Motor neuron (in vitro differentiated cells): ENCODE results near the gene SVIL. TPM values are rescaled to one million over a fixed set of nuclear protein-coding genes. Genes with fewer than 3 reads are reported as not detected.
"Not testable (repeated sequence)": the region's sequence is repeated elsewhere in the genome, so short reads cannot be mapped to it uniquely, and the experiment has no call there.

Source experiments
- ATAC-seq, 8 experiments: fragments of 200-7000 bp; cut with Tn5 transposase; replicated peaks in 6 of 8; 2 replicates each; pipeline ENCODE4 v1.8.0; 2021; ENCODE audit warnings: mild to moderate bottlenecking in 8 of 8, moderate library complexity in 8 of 8
- H3K27ac ChIP-seq, 2 donors: fragments of 250-450 bp; sonication (Bioruptor Pico); 2 replicates each; pipeline ENCODE4 v1.9.0; 2021; ENCODE audit warnings: antibody characterized with exemption in 2 of 2, mild to moderate bottlenecking in 2 of 2, moderate library complexity in 1 of 2
- H3K4me1 ChIP-seq, 2 donors: fragments of 250-450 bp; sonication (Bioruptor Pico); replicated peaks in 1 of 2; 2 replicates each; pipeline ENCODE4 v1.6.1; 2021; ENCODE audit warnings: antibody characterized with exemption in 2 of 2, mild to moderate bottlenecking in 2 of 2, moderate library complexity in 1 of 2
- H3K4me3 ChIP-seq, 5 donors: fragments of 250-450 bp; sonication (Bioruptor Pico); 2 replicates each; pipeline ENCODE4 v1.9.0; 2021; ENCODE audit warnings: antibody characterized with exemption in 5 of 5, mild to moderate bottlenecking in 5 of 5, moderate library complexity in 4 of 5
- WGBS, 10 experiments: fragments of 450-650 bp; shearing (Covaris generic); methylation state at CpG; one replicate each; pipeline ENCODE4 v1.0.0; 2022; 5-methylcytosine and 5-hydroxymethylcytosine counted together
- in situ Hi-C, 9 experiments: fragments of 400-800 bp; cut with MboI; loops; one replicate each; pipeline ENCODE4 v1.15.0; 2021; ENCODE audit warnings: low sequenced_read_pairs in 9 of 9, low pct_unique_long_range_greater_than_20kb in 2 of 9; ENCODE audit not compliant: unreplicated experiment in 9 of 9
- total RNA-seq, 8 experiments: library from RNA; unstranded; fragments of 300-600 nt; gene quantifications; 2 replicates each; pipeline versions ENCODE4 v1.2.3 to v1.2.4, GENCODE V29; 2022

SVIL gene
- total RNA-seq, 8 experiments from 2014 or later, result 10.4 to 128 (median 37.8) TPM

GRCh38 chr10:29615195-29615594 is 19.6 kb downstream of the SVIL start:
- H3K4me1 ChIP-seq, result peaks cover 0 to 10% of the 10 kb centered on the region in 2 donors
- H3K4me3 ChIP-seq, result no peak overlapping the region
- in situ Hi-C loops, result no loop called here
- H3K27ac ChIP-seq, result no peak overlapping the region
- ATAC-seq, result no peak
- WGBS, 10 experiments, result 50 to 100% (median 81%) methylated on average over 1 to 2 of the region's 2 CpGs; no CpG with 5 or more reads in 2 of the 10 experiments

GRCh38 chr10:29614289-29614688 is 20.5 kb downstream of the SVIL start:
- WGBS, 10 experiments, result no CpG with 5 or more reads among the region's 1 CpG
- in situ Hi-C loops, H3K4me3 ChIP-seq, ATAC-seq, H3K27ac ChIP-seq: not testable (repeated sequence)
- peaks cover 0 to 10% of the 10 kb centered on the region in 2 donors for H3K4me1 ChIP-seq

DNA sequence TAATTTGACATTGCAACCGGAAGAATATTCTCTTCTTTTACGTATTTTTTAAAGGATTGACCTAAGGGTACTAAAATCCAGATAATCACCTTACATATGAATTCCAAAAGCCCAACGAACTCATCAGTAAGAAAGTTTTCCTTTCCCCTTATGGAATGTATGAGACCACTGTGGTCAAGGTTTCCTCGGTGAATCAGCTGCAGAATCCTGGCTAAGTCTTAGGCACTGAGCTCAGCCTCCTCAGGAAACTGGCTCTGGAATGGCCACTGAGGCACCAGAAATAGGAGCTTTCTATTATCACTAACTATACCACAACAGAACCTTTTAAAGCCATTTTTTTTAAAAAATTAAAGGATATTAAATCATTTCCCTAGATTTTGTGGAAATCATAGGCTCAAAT is 21.0 kb downstream of the SVIL start:
- H3K4me1 ChIP-seq, result peaks cover 0 to 10% of the 10 kb centered on the region in 2 donors
- 77 to 100% (median 94%) methylated on average over 1 to 4 of the region's 4 CpGs; no CpG with 5 or more reads in 1 of the 10 experiments for WGBS, 10 experiments
- no peak for ATAC-seq
- H3K27ac ChIP-seq, result no peak overlapping the region
- in situ Hi-C loops, result no loop called here
- H3K4me3 ChIP-seq, result no peak overlapping the region

GRCh38 chr10:29613196-29613595 is 21.6 kb downstream of the SVIL start:
- 81 to 100% (median 97%) methylated on average over 2 to 6 of the region's 6 CpGs; no CpG with 5 or more reads in 2 of the 10 experiments for WGBS, 10 experiments
- Histone ChIP-seq H3K27ac (no peak overlapping the region), H3K4me1 (peaks cover 0 to 5% of the 10 kb centered on the region in 2 donors), H3K4me3 (no peak overlapping the region)
- in situ Hi-C loops, result no loop called here
- ATAC-seq, result no peak

DNA sequence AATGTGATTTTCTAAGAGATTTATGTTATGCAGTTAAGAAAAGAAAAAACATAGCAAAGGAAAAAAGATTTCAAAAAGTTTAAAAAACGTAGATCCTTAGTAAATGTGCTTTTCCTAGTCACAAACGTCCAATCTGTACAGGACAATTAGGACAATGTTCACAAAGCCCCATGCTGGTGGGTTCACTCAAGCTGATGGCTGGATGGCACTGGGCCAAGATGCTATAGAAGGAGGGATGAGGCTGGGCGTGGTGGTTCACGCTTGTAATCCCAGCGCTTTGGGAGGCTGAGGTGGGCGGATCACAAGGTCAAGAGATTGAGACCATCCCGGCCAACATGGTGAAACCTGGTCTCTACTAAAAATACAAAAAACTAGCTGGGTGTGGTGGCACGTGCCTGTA is 22.1 kb downstream of the SVIL start:
- in situ Hi-C loops, result no loop called here
- 43 to 100% (median 95%) methylated on average over 2 to 8 of the region's 8 CpGs; no CpG with 5 or more reads in 3 of the 10 experiments for WGBS, 10 experiments
- no peaks in the 10 kb centered on the region for H3K4me1 ChIP-seq
- H3K4me3 ChIP-seq, result no peak overlapping the region
- no peak overlapping the region for H3K27ac ChIP-seq
- ATAC-seq, result no peak

DNA sequence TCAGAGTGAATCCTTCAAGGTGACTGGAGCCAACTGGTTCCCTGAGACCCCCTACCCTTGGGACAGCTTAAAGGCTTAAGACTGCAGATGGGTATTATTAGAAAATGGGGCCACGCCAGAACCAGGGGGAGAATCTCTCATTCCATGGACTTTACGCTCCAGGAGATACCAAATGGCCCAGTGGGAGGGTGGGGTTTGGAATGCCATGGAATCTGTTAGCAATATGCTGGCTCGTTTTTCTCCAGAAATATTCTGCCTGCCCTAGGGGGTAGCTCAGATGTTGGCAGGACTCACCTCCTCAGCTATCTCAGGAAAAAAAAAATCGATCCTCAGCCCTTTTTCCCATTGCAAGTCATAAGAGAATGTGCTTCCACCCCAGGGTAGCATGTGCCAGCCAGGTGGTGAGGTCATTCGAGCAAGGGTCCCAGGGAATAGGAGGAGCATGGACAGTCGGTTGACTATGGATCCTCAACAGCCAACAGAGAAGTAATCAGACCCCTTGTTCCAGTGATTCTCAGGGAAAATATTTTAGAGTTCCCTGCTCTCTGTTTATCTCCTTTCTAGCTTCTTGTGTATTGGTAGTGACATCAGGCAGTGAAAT is 22.9 kb downstream of the SVIL start:
- 3 to 100% (median 49%) methylated on average over 1 to 5 of the region's 6 CpGs; no CpG with 5 or more reads in 2 of the 10 experiments for WGBS, 10 experiments
- Histone ChIP-seq H3K27ac (no peak overlapping the region), H3K4me3 (no peak overlapping the region), H3K4me1 (no peaks in the 10 kb centered on the region)
- ATAC-seq, result peak in 3 of 8 experiments; percentile 7 to 66 (median 66)
- in situ Hi-C loops, result no loop called here

DNA sequence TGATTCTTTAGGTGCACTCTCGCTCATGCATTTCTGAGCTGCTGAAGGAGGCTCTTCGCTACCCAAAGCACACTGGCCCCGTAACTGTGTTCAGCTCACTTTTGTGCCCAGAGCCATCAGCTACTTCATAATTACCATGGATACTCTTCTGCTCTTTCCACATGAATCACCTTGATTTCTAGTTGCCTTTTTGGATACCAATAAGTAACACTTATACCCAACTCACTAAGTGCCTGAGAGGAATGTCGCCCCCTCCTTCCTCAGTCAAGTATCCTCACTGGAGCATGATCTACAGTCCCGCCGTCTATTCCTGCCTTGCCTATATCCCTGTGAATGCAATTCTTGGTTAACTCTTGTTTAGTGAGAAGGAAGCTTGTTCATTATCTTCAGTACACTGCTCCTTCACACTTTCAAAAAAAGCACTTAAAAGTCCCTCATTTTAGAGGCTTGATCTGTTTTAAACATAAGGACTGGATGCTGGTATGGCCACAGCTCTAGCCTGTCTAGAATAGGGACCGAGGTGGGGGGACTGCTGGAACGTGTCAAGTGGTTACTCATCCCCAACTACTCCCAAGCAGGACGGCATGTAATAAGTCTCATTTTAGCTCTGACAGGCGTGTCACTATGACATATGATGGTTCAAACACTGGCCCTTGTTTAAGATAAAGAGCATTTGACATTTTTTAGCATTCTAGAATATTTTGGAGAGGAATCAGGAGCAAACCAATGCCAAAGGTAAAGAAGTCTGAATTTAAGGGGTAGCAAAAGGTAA is 23.7 kb downstream of the SVIL start:
- no peak overlapping the region for H3K27ac ChIP-seq
- no peak for ATAC-seq

DNA sequence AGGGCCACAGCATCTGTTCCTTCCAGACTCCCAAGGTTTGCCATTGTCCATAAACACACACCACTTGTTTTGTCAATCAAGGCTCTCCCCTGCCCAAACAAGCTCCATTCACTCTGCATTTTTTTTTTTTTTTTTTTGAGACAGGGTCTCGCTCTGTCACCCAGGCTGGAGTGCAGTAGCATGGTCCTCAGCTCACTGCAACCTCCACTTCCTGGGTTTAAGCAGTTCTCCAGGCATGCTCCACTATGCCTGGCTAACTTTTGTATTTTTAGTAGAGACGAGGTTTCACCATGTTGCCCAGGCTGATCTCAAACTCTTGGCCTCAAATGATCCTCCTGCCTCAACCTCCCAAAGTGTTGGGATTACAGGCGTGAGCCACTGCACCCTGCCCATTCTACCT is 24.4 kb downstream of the SVIL start:
- ATAC-seq, in situ Hi-C loops, H3K4me1 ChIP-seq, H3K4me3 ChIP-seq, H3K27ac ChIP-seq: not testable (repeated sequence)
- 94 to 100% (median 100%) methylated on average over 1 to 3 of the region's 3 CpGs; no CpG with 5 or more reads in 4 of the 10 experiments for WGBS, 10 experiments

More for the DNA sequence above, 23.7 kb downstream of the SVIL start:
- Histone ChIP-seq H3K4me1 (no peaks in the 10 kb centered on the region), H3K4me3 (no peak overlapping the region)
- WGBS, 10 experiments, result 84 to 100% (median 92%) methylated on average over 2 to 7 of the region's 10 CpGs; no CpG with 5 or more reads in 3 of the 10 experiments
- in situ Hi-C loops, result no loop called here

DNA sequence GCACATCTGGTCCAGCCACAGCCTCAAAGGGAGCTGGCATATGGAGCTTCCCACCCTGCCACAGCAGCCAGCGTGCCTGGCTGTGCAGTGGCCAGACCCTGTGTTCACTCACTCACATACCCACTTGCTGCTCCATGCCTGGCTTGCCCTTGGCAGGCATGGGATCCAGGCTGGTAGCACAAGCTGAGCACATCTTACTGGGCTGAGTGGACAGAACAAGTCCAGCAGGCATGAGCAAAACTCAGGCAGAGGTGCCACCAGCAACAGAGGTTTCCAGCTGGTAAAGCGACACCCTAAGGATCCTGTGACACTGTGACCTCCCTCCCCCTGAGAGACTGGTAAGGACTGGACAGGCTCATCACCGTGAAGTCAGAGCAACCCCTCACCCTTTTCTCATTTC is 25.1 kb downstream of the SVIL start:
- in situ Hi-C loops, result no loop called here
- H3K27ac ChIP-seq, result no peak overlapping the region
- no peak overlapping the region for H3K4me3 ChIP-seq
- ATAC-seq, result no peak
- WGBS, 10 experiments, result 83 to 100% (median 94%) methylated on average over 1 to 2 of the region's 3 CpGs; no CpG with 5 or more reads in 5 of the 10 experiments
- no peaks in the 10 kb centered on the region for H3K4me1 ChIP-seq

- 60 to 100% (median 88%) methylated on average over 1 to 6 of the region's 11 CpGs; no CpG with 5 or more reads in 3 of the 10 experiments for WGBS, 10 experiments
- Histone ChIP-seq H3K4me3 (no peak overlapping the region), H3K4me1 (peaks cover 0 to 2% of the 10 kb centered on the region in 2 donors), H3K27ac (no peak overlapping the region)
- ATAC-seq, result no peak
- in situ Hi-C loops, result no loop called here
Measured at GRCh38 chr10:29608476-29609301, 26.1 kb downstream of the SVIL start.

- H3K4me3 ChIP-seq, result no peak overlapping the region
- ATAC-seq, result peak in 2 of 8 experiments; percentile 4 to 14
- 60 to 100% (median 100%) methylated on average over 1 to 2 of the region's 4 CpGs; no CpG with 5 or more reads in 7 of the 10 experiments for WGBS, 10 experiments
- H3K4me1 ChIP-seq, result peaks cover 0 to 9% of the 10 kb centered on the region in 2 donors
- in situ Hi-C loops, result no loop called here
- no peak overlapping the region for H3K27ac ChIP-seq
Measured at GRCh38 chr10:29608062-29608461, 26.7 kb downstream of the SVIL start.

DNA sequence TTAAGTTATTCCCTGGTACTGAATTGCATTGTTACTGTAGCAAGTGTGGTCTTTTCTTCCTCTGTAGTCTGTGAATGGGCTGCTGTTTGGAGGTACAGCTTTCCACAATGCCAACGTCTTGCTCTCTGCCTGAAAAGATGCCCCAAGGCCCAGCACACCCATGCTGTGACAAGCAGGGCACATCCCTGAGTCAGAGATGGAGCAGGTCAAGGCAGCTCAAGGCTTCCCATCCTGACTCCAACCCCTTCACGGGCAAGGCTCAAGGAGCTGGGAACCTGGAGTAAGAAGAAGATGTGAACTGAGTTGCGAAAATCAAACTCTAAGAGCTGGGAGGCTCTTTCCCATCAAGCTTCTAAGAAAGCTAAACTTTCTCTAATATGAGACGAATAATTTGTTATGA is 27.2 kb downstream of the SVIL start:
- Histone ChIP-seq H3K27ac (no peak overlapping the region), H3K4me1 (peaks cover 0 to 14% of the 10 kb centered on the region in 2 donors), H3K4me3 (no peak overlapping the region)
- in situ Hi-C loops, result no loop called here
- no peak for ATAC-seq
- WGBS, 10 experiments, result 33 to 100% (median 81%) methylated on average over 1 to 3 of the region's 4 CpGs; no CpG with 5 or more reads in 4 of the 10 experiments

DNA sequence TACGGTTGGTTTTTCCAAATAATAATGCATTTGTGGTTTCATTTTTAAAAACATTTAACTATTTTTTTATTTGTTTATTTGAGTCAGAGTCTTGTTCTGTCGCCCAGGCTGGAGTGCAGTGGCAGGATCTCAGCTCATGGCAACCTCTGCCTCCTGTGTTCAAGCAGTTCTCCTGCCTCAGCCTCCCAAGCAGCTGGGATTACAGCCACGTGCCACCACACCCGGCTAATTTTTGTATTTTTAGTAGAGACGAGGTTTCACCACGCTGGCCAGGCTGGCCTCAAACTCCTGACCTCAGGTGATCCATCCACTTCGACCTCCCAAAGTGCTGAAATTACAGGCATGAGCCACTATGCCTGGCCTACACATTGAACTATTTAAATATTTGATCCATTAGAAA is 28.1 kb downstream of the SVIL start:
- not testable (repeated sequence) for ATAC-seq

More for the DNA sequence above, 28.1 kb downstream of the SVIL start:
- H3K27ac ChIP-seq, H3K4me3 ChIP-seq, in situ Hi-C loops: not testable (repeated sequence)
- peaks cover 0 to 14% of the 10 kb centered on the region in 2 donors for H3K4me1 ChIP-seq
- WGBS, 10 experiments, result 29 to 100% (median 75%) methylated on average over 1 to 7 of the region's 7 CpGs; no CpG with 5 or more reads in 1 of the 10 experiments
